Measurements from ENCODE around the gene SNCG.
"Not testable (repeated sequence)": the region's sequence is repeated elsewhere in the genome, so short reads cannot be mapped to it uniquely, and the experiment has no call there.

SNCG gene

DNA sequence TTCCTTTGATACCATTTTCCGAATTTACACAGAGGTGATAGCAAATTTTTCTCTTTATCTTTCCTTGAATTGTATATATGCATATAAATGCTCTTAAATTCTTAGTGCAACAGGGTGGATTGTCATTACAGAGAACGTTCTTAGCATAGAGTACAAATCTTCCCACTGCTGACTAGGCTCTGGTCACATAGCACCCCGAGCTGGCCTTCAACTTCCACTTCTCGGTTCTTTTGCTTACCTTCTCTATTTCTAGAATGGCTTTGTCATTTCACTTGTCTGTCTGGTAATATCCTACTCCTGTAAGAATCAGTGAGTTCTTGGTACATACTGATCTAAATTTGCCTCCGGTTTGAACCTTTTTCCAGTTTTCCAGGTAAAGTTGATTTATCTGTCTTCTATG lies 23.3 kb downstream of the SNCG start:
- TF ChIP-seq, protein P1, sequence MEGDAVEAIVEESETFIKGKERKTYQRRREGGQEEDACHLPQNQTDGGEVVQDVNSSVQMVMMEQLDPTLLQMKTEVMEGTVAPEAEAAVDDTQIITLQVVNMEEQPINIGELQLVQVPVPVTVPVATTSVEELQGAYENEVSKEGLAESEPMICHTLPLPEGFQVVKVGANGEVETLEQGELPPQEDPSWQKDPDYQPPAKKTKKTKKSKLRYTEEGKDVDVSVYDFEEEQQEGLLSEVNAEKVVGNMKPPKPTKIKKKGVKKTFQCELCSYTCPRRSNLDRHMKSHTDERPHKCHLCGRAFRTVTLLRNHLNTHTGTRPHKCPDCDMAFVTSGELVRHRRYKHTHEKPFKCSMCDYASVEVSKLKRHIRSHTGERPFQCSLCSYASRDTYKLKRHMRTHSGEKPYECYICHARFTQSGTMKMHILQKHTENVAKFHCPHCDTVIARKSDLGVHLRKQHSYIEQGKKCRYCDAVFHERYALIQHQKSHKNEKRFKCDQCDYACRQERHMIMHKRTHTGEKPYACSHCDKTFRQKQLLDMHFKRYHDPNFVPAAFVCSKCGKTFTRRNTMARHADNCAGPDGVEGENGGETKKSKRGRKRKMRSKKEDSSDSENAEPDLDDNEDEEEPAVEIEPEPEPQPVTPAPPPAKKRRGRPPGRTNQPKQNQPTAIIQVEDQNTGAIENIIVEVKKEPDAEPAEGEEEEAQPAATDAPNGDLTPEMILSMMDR (IDR thresholded peaks at IDR 0.05): no peak
- no peak for DNase-seq (ENCODE audit: low spot score)
- H3K27ac ChIP-seq: peak overlapping the region; percentile 26 to 99
- H3K4me3 ChIP-seq: no peak overlapping the region

GRCh38 chr10:86984498-86984897 lies 26.1 kb downstream of the SNCG start:
- not testable (repeated sequence) for H3K27ac ChIP-seq; DNase-seq (ENCODE audit: low spot score); H3K4me3 ChIP-seq

DNA sequence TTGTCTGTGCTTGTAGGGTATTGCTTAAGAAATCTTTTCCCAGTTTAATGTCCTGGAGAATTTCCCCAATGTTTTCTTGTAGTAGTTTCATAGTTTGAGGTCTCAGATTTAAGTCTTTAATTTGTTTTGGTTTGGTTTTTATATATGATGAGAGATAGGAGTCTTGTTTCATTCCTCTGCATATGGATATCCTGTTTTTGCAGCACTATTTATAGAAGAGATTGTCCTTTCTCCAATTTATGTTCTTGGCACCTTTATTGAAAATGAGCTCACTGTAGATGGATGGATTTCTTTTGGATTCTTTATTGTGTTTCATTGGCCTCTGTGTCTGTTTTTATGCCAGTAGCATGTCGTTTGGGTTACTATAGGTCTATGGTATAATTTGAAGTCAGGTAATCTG lies 30.1 kb downstream of the SNCG start:
- TF ChIP-seq, protein P1 (IDR thresholded peaks at IDR 0.05): no peak
- peak overlapping the region in 1 of 2 donors; percentile 7 for H3K27ac ChIP-seq

DNA sequence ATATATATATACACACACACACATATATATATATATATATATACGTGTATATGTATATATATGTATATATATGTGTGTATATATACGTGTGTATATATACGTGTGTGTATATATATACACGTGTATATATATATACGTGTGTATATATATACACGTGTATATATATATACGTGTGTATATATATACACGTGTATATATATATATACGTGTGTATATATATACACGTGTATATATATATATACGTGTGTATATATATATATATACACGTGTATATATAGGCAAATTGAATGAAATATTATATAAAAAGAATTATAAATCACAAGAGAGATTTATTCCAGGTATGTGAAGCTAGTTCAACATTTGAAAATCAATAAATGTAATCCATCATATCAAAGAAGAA lies 33.0 kb downstream of the SNCG start:
- DNase-seq (ENCODE audit: low spot score); H3K4me3 ChIP-seq; H3K27ac ChIP-seq: not testable (repeated sequence)

More for the DNA sequence above, 30.1 kb downstream of the SNCG start:
- no peak overlapping the region for H3K4me3 ChIP-seq
- no peak for DNase-seq (ENCODE audit: low spot score)

DNA sequence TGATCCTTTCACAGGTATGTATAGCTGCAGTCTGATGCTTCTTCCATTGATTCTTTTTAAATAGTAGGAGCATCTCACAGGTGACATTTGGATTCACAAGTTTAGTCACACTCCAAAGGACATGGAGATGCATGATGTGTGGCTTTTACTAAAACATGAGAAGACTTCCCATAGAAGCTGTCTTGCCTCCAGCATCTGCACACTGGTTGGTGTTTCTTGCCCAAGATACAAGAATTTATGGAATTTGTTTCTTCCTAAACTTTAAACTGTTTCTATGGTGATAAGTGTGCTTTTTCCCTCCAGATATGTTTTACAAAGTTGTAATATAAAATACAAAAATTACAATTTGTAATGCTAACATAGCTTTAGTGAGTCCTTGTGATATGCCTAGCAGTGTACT lies 34.1 kb downstream of the SNCG start:
- TF ChIP-seq, protein P1 (IDR thresholded peaks at IDR 0.05): no peak
- DNase-seq (ENCODE audit: low spot score): no peak
- H3K4me3 ChIP-seq: no peak overlapping the region
- peak overlapping the region in 1 of 2 donors; percentile 10 for H3K27ac ChIP-seq

GRCh38 chr10:86992929-86993328 lies 34.5 kb downstream of the SNCG start:
- DNase-seq (ENCODE audit: low spot score): no peak
- peak overlapping the region in 1 of 2 donors; percentile 10 for H3K27ac ChIP-seq
- H3K4me3 ChIP-seq: no peak overlapping the region
- TF ChIP-seq, protein P1 (IDR thresholded peaks at IDR 0.05): no peak

- not testable (repeated sequence) for H3K27ac ChIP-seq, H3K4me3 ChIP-seq
Measured at GRCh38 chr10:86999802-87000403, 41.5 kb downstream of the SNCG start.

GRCh38 chr10:87000491-87000890 lies 42.1 kb downstream of the SNCG start:
- Histone ChIP-seq H3K27ac (no peak overlapping the region), H3K4me3 (no peak overlapping the region)
- DNase-seq (ENCODE audit: low spot score): no peak
- TF ChIP-seq, protein P1 (IDR thresholded peaks at IDR 0.05): no peak

More at GRCh38 chr10:86999802-87000403, 41.5 kb downstream of the SNCG start:
- DNase-seq (ENCODE audit: low spot score): not testable (repeated sequence)

DNA sequence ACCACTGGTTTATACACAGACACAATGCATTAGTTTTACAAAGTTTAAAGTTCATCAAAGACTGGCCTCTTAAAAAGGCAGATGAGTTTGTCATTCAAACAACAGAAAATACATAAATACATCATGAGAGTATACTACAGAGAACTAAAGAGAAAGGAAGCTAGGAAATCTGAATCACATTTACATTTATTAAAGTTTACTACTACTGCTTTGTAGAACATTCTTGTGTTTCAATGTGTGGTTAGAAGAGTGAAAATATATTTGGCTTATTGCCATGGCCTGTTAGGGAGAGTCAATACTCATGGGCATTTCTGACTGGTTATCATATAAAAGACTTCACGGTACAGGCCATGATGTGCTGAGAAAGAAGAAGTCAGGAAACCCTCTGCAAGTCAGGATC lies 48.7 kb downstream of the SNCG start:
- not testable (repeated sequence) for DNase-seq (ENCODE audit: low spot score); H3K27ac ChIP-seq; H3K4me3 ChIP-seq

DNA sequence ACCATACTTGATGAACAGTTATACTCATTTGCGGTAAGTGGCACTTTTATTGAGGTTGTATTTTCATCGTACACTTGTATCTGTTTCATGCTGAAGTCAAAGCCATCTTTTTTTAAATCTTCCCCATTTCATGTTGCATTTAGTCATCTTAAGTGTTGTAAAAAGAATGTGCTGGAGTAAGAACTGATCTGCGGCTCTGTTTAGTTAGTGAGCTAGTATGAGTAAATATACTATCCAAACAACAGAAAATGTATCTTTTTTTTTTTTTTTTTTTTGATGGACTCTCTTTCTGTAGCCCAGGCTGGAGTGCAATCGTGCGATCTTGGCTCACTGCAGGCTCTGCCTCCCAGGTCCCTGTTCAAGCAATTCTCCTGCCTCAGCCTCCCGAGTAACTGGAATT lies 49.3 kb downstream of the SNCG start:
- DNase-seq (ENCODE audit: low spot score); H3K27ac ChIP-seq; H3K4me3 ChIP-seq: not testable (repeated sequence)

GRCh38 chr10:87008303-87008702 lies 49.9 kb downstream of the SNCG start:
- not testable (repeated sequence) for H3K4me3 ChIP-seq; DNase-seq (ENCODE audit: low spot score); H3K27ac ChIP-seq

GRCh38 chr10:87009134-87009696 lies 50.8 kb downstream of the SNCG start:
- DNase-seq (ENCODE audit: low spot score); H3K27ac ChIP-seq: not testable (repeated sequence)

More at GRCh38 chr10:87009134-87009696, 50.8 kb downstream of the SNCG start:
- not testable (repeated sequence) for H3K4me3 ChIP-seq

Measured in coronary artery (tissue), 2 donors.